IgD-negative memory B cell (primary cell): ENCODE measurements around the gene FLAD1. TPM values are rescaled to one million over a fixed set of nuclear protein-coding genes. Genes with fewer than 3 reads are reported as not detected.

Experiments used
- H3K27ac Mint-ChIP-seq, 3 donors: one replicate each; pipeline ENCODE4 v1.8.0; 2020 to 2022; ENCODE audit warnings: mild to moderate bottlenecking in 3 of 3, mixed read lengths in 3 of 3, moderate library complexity in 1 of 3
- H3K27me3 Mint-ChIP-seq: one replicate; pipeline ENCODE4 v1.8.0; 2021; ENCODE audit warnings: mixed read lengths
- H3K36me3 Mint-ChIP-seq: one replicate; pipeline ENCODE4 v1.8.0; 2020; ENCODE audit warnings: mild to moderate bottlenecking, mixed read lengths
- H3K4me1 Mint-ChIP-seq, 3 donors: one replicate each; pipeline ENCODE4 v1.8.0; 2020 to 2022; ENCODE audit warnings: mixed read lengths in 3 of 3, mild to moderate bottlenecking in 1 of 3
- H3K4me3 Mint-ChIP-seq, 4 donors: one replicate each; pipeline ENCODE4 v1.8.0; 2020 to 2022; ENCODE audit warnings: mild to moderate bottlenecking in 4 of 4, mixed read lengths in 4 of 4, moderate library complexity in 3 of 4
- H3K9me3 Mint-ChIP-seq, 3 donors: one replicate each; pipeline ENCODE4 v1.8.0; 2020 to 2021; ENCODE audit warnings: mixed read lengths in 3 of 3, mild to moderate bottlenecking in 1 of 3
- polyA plus RNA-seq: library from polyadenylated mRNA; unstranded; fragments of 300-500 nt; fragmentation: Illumina TruSeq; gene quantifications from one replicate; pipeline ENCODE4 v1.2.3, GENCODE V29; 2021

FLAD1 gene
- polyA plus RNA-seq, 1 donor from 2014 or later: 57.6 TPM

- Mint-ChIP-seq H3K9me3 (no peaks in the 10 kb centered on the region), H3K36me3 (no peaks in the 10 kb centered on the region), H3K27ac (peak overlapping the region in 1 of 3 donors; percentile 31), H3K27me3 (peaks cover 1% of the 10 kb centered on the region), H3K4me1 (peaks cover 0 to 5% (median 0%) of the 10 kb centered on the region in 3 donors), H3K4me3 (no peak overlapping the region)
Measured at GRCh38 chr1:155026588-155026987, 43.4 kb downstream of the FLAD1 start.

- Mint-ChIP-seq H3K27ac (peak overlapping the region in 1 of 3 donors; percentile 62), H3K4me3 (no peak overlapping the region), H3K36me3 (no peaks in the 10 kb centered on the region), H3K9me3 (no peaks in the 10 kb centered on the region), H3K27me3 (peaks cover 1% of the 10 kb centered on the region), H3K4me1 (peaks cover 0 to 1% (median 0%) of the 10 kb centered on the region in 3 donors)
Measured at GRCh38 chr1:155029513-155030242, 46.5 kb downstream of the FLAD1 start.

- Mint-ChIP-seq H3K27me3 (peaks cover 1% of the 10 kb centered on the region), H3K9me3 (no peaks in the 10 kb centered on the region), H3K27ac (no peak overlapping the region), H3K36me3 (no peaks in the 10 kb centered on the region), H3K4me1 (peaks cover 0 to 1% (median 0%) of the 10 kb centered on the region in 3 donors), H3K4me3 (no peak overlapping the region)
Measured at GRCh38 chr1:155030243-155030795, 47.2 kb downstream of the FLAD1 start.

- Mint-ChIP-seq H3K4me1 (peaks cover 0 to 1% (median 0%) of the 10 kb centered on the region in 3 donors), H3K36me3 (no peaks in the 10 kb centered on the region), H3K9me3 (no peaks in the 10 kb centered on the region), H3K27ac (no peak overlapping the region), H3K4me3 (no peak overlapping the region), H3K27me3 (peaks cover 1% of the 10 kb centered on the region)
Measured at GRCh38 chr1:155030899-155031298, 47.8 kb downstream of the FLAD1 start.

GRCh38 chr1:155032886-155033285 lies 49.7 kb downstream of the FLAD1 start:
- H3K9me3 Mint-ChIP-seq: no peaks in the 10 kb centered on the region
- H3K27me3 Mint-ChIP-seq: peaks cover 5% of the 10 kb centered on the region
- H3K4me1 Mint-ChIP-seq: peaks cover 0 to 1% (median 0%) of the 10 kb centered on the region in 3 donors
- H3K4me3 Mint-ChIP-seq: no peak overlapping the region
- H3K36me3 Mint-ChIP-seq: no peaks in the 10 kb centered on the region
- no peak overlapping the region for H3K27ac Mint-ChIP-seq

GRCh38 chr1:155033524-155033923 lies 50.4 kb downstream of the FLAD1 start, which contains the start of the genes DCST1 and DCST2:
TSS of gene DCST1 (plus strand) at chr1:155033824. CDS start at chr1:155034037, 213 bp downstream.
TSS of gene DCST2 (minus strand) at chr1:155033781. CDS start at chr1:155033701, 80 bp downstream.
- Mint-ChIP-seq H3K4me3 (no peak within 1 kb of the TSS), H3K27me3 (peaks cover 10% of the 10 kb centered on the region), H3K27ac (peak within 1 kb of the TSS in 1 of 3 donors; percentile 39), H3K36me3 (peaks cover 2% of the 10 kb centered on the region), H3K9me3 (no peaks in the 10 kb centered on the region), H3K4me1 (peaks cover 0 to 2% (median 0%) of the 10 kb centered on the region in 3 donors)

GRCh38 chr1:155034318-155035208 lies 51.4 kb downstream of the FLAD1 start:
- Mint-ChIP-seq H3K36me3 (peaks cover 2% of the 10 kb centered on the region), H3K4me1 (peaks cover 0 to 2% (median 0%) of the 10 kb centered on the region in 3 donors), H3K27ac (peak overlapping the region in 1 of 3 donors; percentile 39), H3K9me3 (no peaks in the 10 kb centered on the region), H3K4me3 (no peak overlapping the region), H3K27me3 (peaks cover 10% of the 10 kb centered on the region)

GRCh38 chr1:155035936-155036335 lies 52.8 kb downstream of the FLAD1 start:
- Mint-ChIP-seq H3K4me3 (no peak overlapping the region), H3K4me1 (peaks cover 0 to 1% (median 0%) of the 10 kb centered on the region in 3 donors), H3K27me3 (peaks cover 12% of the 10 kb centered on the region), H3K36me3 (peaks cover 2% of the 10 kb centered on the region), H3K27ac (no peak overlapping the region), H3K9me3 (no peaks in the 10 kb centered on the region)

- Mint-ChIP-seq H3K4me1 (peaks cover 0 to 1% (median 0%) of the 10 kb centered on the region in 3 donors), H3K9me3 (no peaks in the 10 kb centered on the region), H3K36me3 (peaks cover 2% of the 10 kb centered on the region), H3K27ac (no peak overlapping the region), H3K4me3 (no peak overlapping the region), H3K27me3 (peaks cover 12% of the 10 kb centered on the region)
Measured at GRCh38 chr1:155037043-155037442, 53.9 kb downstream of the FLAD1 start.

GRCh38 chr1:155037851-155038441 lies 54.8 kb downstream of the FLAD1 start:
- H3K9me3 Mint-ChIP-seq: no peaks in the 10 kb centered on the region
- peaks cover 2% of the 10 kb centered on the region for H3K36me3 Mint-ChIP-seq
- H3K27ac Mint-ChIP-seq: no peak overlapping the region
- no peak overlapping the region for H3K4me3 Mint-ChIP-seq
- peaks cover 0 to 1% (median 0%) of the 10 kb centered on the region in 3 donors for H3K4me1 Mint-ChIP-seq
- peaks cover 13% of the 10 kb centered on the region for H3K27me3 Mint-ChIP-seq

- H3K4me3 Mint-ChIP-seq: no peak overlapping the region
- no peak overlapping the region for H3K27ac Mint-ChIP-seq
- peaks cover 4% of the 10 kb centered on the region for H3K36me3 Mint-ChIP-seq
- H3K27me3 Mint-ChIP-seq: peaks cover 13% of the 10 kb centered on the region
- no peaks in the 10 kb centered on the region for H3K9me3 Mint-ChIP-seq
- H3K4me1 Mint-ChIP-seq: peaks cover 0 to 1% (median 0%) of the 10 kb centered on the region in 3 donors
Measured at GRCh38 chr1:155038602-155039307, 55.6 kb downstream of the FLAD1 start.

GRCh38 chr1:155039308-155039669 lies 56.1 kb downstream of the FLAD1 start:
- Mint-ChIP-seq H3K4me3 (no peak overlapping the region), H3K9me3 (no peaks in the 10 kb centered on the region), H3K36me3 (peaks cover 4% of the 10 kb centered on the region), H3K27ac (no peak overlapping the region), H3K4me1 (peaks cover 0 to 1% (median 0%) of the 10 kb centered on the region in 3 donors), H3K27me3 (peaks cover 13% of the 10 kb centered on the region)

- H3K27me3 Mint-ChIP-seq: peaks cover 13% of the 10 kb centered on the region
- no peaks in the 10 kb centered on the region for H3K9me3 Mint-ChIP-seq
- no peak overlapping the region for H3K4me3 Mint-ChIP-seq
- no peak overlapping the region for H3K27ac Mint-ChIP-seq
- H3K36me3 Mint-ChIP-seq: peaks cover 4% of the 10 kb centered on the region
- peaks cover 3 to 6% (median 5%) of the 10 kb centered on the region in 3 donors for H3K4me1 Mint-ChIP-seq
Measured at GRCh38 chr1:155040358-155041093, 57.4 kb downstream of the FLAD1 start.
